RWPE1 (cell line): ENCODE measurements around the gene MCOLN3.

Source experiments
- CTCF ChIA-PET: fragments of 350-600 bp; sonication (Branson Sonifier 250); formaldehyde crosslinking; extraction: SDS; loops from one replicate; lab custom pipeline; 2021; lab: Yijun Ruan, JAX
- POLR2A ChIA-PET: fragments of 400-600 bp; formaldehyde crosslinking; extraction: SDS; loops from one replicate; lab custom pipeline; 2020; ENCODE audit warnings: antibody characterized with exemption; ENCODE audit not compliant: low non-redundant PET; lab: Yijun Ruan, JAX
- DNase-seq: peaks from one replicate; pipeline ENCODE4 v3.0.0; 2012; ENCODE audit warnings: low spot score
- H3K27ac ChIP-seq: fragments of 450-650 bp; 2 replicates; pipeline ENCODE4 v1.5.1; 2017
- TF ChIP-seq, protein P1 (sequence below): fragments of 450-650 bp; conservative IDR thresholded peaks from 2 replicates; pipeline ENCODE4 v1.5.1; 2017; ENCODE audit warnings: low read depth, mild to moderate bottlenecking

The MCOLN3 gene

DNA sequence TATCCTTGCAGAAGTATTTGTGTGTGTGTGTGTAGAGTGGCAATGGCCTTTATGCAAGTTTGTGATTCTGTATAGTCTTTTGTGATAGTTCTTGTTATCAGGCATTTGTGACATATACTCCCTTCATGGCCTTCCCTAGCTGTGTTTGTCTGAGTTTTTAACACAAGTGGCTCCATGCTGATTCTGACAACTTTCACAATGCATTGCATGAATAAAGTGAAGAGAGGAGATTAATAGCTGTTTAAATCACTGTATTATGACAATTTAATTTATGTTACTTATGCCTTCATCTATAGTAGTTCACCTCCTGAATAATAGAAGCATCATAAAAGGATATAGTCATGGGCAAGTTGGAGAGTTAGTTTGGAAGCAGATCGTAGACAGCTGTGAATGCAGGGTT is 17.2 kb upstream of the MCOLN3 start:
- ChIA-PET CTCF (no interaction called here), POLR2A (no interaction called here)
- no peak overlapping the region for H3K27ac ChIP-seq
- DNase-seq = no peak
- TF ChIP-seq, protein P1, sequence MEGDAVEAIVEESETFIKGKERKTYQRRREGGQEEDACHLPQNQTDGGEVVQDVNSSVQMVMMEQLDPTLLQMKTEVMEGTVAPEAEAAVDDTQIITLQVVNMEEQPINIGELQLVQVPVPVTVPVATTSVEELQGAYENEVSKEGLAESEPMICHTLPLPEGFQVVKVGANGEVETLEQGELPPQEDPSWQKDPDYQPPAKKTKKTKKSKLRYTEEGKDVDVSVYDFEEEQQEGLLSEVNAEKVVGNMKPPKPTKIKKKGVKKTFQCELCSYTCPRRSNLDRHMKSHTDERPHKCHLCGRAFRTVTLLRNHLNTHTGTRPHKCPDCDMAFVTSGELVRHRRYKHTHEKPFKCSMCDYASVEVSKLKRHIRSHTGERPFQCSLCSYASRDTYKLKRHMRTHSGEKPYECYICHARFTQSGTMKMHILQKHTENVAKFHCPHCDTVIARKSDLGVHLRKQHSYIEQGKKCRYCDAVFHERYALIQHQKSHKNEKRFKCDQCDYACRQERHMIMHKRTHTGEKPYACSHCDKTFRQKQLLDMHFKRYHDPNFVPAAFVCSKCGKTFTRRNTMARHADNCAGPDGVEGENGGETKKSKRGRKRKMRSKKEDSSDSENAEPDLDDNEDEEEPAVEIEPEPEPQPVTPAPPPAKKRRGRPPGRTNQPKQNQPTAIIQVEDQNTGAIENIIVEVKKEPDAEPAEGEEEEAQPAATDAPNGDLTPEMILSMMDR = no peak

DNA sequence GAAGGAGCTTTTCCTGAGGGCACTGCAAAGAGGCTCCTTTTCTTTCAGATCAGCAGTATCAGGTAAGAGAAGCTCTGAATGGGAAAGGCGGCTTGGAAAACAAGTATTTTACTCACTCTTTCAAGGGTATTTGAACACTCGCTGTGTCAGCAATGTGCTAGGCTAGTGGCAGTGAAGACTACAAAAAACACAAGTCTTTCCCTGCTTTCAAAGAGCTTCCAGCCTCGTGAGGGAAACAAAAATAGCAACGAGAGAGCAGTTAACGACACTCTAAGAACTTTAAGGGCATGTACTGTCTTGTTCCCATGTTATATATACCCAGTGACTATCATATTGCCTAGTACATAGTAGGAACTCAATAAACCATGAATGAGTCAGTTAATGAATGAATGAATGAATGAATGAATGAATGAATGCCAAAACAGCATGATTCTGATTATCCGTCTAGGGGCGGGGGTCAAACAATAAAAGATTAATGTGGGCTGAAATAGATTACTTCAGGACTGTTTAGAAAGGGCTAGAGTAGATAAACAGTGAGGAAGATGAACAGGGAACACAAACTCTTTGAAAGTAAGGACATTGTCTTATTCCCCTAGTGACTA is 14.2 kb upstream of the MCOLN3 start:
- H3K27ac ChIP-seq = no peak overlapping the region
- ChIA-PET CTCF (interaction anchor here (0.8 to 1.2 kb wide), 2 partner anchors 118 to 197 kb away, joined by 4 read pairs; partner anchors contain the start of gene C1orf52), POLR2A (no interaction called here)
- peak; percentile 13 for DNase-seq
- TF ChIP-seq, protein P1 = no peak

DNA sequence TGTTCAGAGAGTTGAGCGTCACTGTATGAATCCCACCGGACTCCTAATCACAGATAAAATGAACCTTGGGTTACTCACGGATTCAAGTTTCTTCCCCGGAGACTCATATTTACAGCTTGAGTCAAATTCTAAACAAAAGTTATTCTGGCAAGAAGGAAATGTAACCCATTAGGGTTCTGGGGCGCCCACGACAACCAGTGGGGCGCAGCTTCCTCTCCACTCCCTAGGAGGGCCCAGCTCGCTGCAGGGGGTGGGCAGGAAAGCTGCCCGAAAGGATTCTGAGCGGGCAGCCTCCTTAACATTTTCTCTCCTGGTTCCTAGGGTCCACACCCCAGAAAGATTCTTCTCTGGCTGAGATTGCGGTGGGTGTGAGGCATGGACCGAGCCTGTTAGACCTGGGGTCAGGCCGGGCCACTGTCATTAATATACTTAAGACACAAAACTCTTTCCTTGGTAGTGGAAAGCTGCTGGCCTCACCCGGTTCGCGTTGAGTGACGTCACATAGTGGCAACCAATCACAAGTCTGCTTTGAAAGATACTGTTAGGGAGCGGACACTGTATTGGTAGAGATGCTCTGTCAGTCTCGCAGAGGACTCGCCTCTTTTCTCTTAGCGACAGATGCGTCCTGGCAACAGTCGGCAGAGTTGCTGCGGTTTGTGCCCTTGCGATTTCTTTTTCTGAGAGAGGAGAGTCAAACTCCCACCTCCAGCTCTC is 13.6 kb upstream of the MCOLN3 start:
- DNase-seq = peak; percentile 100
- TF ChIP-seq, protein P1 = no peak
- ChIA-PET POLR2A (no interaction called here), CTCF (interaction anchor here (0.6 to 1.2 kb wide), 3 partner anchors 117 to 198 kb away, joined by 4 read pairs; partner anchors contain the start of gene C1orf52)
- H3K27ac ChIP-seq = no peak overlapping the region

DNA sequence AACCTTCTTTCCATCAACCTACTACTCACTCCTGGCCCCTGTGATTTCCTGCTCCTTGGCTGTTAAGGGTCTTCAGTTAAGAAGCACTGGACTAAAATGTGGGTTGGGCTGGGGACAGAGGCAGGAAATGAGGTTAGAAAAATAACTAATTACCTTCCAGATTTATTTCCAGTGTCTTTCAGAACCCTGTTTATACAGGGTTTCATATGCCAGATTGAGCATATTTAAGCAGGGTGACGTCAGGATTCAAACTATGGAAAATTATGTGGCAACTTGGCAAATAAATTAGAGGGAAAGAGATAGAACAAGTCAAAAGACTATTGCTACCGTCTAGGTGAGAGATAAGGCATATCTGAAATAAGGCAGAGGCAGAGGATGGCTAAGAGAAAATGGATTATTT is 11.7 kb upstream of the MCOLN3 start:
- TF ChIP-seq, protein P1 = no peak
- POLR2A ChIA-PET = no interaction called here
- CTCF ChIA-PET = interaction anchor here (0.5 to 0.7 kb wide), 3 partner anchors 10 to 172 kb away, joined by 3 to 4 read pairs (median 3); no protein-coding TSS in a partner anchor
- no peak for DNase-seq
- H3K27ac ChIP-seq = no peak overlapping the region

DNA sequence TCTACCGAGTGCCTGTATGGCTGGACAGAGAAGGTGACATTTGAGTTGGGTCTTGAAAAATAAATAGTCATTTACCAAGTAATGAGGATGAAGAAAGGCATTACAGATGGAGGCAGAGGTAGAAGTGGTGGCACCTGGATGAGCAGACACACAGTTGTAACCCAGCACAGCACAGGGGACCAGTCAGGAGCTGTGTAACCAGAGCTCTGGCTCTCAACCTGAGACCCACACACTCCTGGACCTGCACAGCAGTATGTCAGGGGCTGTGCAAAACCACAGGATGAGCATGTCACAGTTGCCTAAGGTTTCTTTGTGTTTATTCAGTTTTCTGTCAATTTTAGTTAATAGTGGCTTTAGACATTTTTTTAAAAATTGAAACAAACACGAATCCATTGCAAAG is 11.3 kb upstream of the MCOLN3 start:
- no peak for DNase-seq

DNA sequence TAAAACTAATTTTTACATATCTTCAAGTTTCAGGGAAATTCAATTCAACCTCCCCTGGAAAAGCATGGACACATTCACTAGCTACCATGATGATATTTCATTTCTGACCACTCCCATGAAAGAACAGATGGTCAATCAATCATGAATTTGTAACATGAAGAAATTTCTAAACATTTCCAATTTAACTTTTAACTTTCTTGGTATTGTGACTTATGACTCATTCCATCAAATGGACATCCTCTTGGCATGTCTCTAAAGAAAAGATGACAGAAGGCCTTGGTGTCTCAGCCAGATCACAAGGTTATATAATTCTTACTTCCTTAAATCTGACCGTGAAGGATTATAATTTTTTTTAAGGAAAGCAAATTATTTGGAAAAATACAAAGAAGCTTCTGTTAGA is 10.5 kb upstream of the MCOLN3 start:
- TF ChIP-seq, protein P1 = no peak
- no peak for DNase-seq
- no peak overlapping the region for H3K27ac ChIP-seq
- POLR2A ChIA-PET = no interaction called here
- CTCF ChIA-PET = interaction anchor here (0.7 kb wide), 1 partner anchor 637 kb away, joined by 4 read pairs; no protein-coding TSS in a partner anchor

More for the DNA sequence above, 11.3 kb upstream of the MCOLN3 start:
- no peak overlapping the region for H3K27ac ChIP-seq
- TF ChIP-seq, protein P1 = no peak
- ChIA-PET POLR2A (no interaction called here), CTCF (interaction anchor here (0.5 kb wide), 2 partner anchors 10 to 171 kb away, joined by 3 to 4 read pairs; no protein-coding TSS in a partner anchor)
